T1000 (cell line): ENCODE results near the gene EML4.

ENCODE experiments used
- DNase-seq: peaks from one replicate; lab custom pipeline; 2025; ENCODE audit warnings: mixed read lengths; lab: John Stamatoyannopoulos, UW

EML4 gene

GRCh38 chr2:42307180-42307579 is 138.0 kb downstream of the EML4 start:
- no peak for DNase-seq

GRCh38 chr2:42309366-42309765 is 140.2 kb downstream of the EML4 start:
- DNase-seq = no peak

- no peak for DNase-seq
Observed at GRCh38 chr2:42310007-42310515, 140.9 kb downstream of the EML4 start.

- no peak for DNase-seq
Observed at GRCh38 chr2:42312106-42312505, 143.0 kb downstream of the EML4 start.

DNA sequence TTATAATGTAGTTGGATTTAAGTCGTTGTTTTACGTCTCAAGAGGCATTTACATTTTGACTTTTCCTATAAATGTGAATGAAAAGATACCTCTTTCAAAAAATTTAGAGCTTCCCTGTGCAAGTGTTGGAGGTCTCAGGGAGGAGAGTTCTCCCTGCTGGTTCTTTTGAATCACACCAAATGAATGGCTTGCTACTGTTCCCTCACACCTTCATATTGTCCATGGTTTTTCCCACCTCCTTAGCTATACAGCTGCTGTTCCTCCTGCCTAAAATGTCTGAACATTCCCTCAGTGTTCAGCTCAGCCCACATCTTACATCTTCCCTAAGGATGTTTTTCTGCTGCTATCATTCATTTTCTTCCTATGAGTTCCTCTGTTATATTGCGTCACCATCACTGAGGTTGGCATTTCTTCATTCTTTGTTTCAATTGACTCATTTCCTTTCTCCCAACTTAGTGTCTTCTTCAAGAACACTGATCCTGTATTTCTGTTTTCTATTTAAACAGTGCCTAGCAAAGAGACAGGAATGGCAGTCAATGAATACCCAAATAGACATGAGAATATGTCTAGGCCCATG is 145.8 kb downstream of the EML4 start:
- no peak for DNase-seq

DNA sequence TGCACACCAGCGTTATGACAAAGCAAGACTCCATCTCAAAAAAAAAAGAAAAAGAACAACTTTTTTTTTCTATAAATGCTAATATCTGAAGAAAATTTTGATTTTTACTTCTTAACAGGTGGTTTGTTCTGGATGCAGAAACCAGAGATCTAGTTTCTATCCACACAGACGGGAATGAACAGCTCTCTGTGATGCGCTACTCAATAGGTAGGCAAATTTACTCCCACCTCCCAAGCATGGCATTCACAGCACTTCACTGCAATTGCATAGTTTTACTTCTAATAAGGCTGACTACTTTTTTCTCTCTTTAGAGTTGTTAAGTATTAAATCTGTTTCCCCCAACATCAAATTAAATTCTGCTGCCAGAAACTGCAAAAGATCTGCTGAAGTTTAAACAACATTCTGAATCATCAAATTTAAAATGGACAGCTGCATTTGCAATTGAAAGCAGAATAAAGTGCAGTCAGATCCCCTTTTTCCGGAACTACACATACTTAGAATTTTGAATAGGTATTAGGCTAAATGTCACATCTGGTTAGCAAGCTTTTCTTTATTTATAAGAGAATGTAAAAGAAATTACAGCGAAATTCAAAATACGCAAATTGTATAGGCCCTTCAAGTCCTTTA is 146.8 kb downstream of the EML4 start:
- no peak for DNase-seq

DNA sequence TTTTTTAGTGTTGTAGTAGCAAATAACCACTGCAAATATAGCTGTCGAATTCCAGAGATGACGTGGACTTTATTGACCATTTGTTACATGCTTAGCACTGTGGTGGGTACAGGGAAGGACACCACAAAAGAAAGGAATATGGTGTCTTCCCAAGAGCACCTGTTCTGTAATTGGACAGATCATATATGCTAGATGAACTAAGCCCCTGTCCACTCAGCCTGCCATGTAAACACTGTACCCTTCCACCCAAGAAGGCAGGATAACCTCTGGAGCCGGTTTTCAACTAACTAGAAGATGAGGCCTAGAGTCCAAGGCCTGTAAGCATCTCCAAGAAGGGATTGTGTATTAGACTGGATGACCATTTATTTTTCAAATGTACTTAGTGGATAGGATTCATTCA is 147.8 kb downstream of the EML4 start:
- no peak for DNase-seq

DNA sequence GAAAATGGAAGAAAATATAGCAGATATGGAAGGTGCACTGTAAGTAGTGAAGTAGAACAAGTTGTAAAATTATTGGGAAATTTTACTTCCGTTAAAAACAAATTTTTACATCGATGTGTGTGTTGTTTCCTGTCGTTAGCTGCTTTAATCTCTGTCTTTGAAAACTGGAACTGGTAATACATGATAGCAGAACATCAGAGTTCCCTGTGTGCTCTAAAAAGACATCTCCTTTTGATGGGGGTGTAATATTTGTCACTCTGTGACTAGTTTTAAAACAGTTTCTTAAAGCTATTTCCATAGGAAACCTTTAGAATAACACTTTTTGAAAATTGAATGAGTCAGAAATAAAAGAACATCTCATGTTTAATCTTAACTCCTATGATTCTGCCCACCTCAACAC is 148.3 kb downstream of the EML4 start:
- no peak for DNase-seq

DNA sequence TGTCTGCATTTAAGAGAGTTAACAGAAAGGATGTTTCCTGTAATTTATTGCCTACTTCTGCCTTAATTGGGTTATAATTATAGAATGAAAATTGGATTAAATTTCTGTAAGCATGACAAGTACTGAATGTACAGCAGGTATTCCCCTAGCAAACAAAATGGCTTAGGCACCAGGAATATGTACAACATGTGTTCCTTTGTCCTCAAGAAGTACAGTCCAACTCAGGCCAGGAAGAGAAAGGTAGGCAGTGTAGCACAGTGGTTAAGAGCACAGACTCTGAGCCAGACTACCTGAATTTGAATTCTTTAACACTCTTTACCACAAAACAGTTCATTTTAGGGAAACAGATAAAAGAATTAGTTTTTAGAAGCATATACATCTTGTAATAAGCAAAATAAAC is 148.8 kb downstream of the EML4 start:
- DNase-seq = no peak

DNA sequence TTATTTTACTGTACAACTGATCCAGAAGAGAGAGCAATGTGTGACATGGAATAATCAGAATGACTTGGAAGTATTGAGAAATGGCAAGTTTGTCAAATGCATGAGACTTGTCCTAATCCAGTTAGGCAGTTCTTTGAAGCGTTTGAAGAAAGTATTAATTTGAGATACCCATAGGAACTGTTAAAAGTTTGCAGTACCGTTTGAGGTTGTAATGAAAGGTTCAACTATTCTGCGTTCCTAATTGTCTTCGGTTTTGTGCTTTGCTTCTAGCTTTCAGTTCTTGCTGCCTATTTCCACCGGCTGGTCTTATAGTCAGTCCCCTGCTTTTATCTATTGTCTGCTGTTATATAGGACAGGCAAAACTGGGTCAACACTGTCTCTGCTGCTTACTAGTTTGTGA is 150.1 kb downstream of the EML4 start:
- no peak for DNase-seq

GRCh38 chr2:42321452-42322064 is 152.4 kb downstream of the EML4 start:
- DNase-seq = no peak

- no peak for DNase-seq
Observed at GRCh38 chr2:42324244-42324643, 155.1 kb downstream of the EML4 start.

- no peak for DNase-seq
Observed at GRCh38 chr2:42324949-42325348, 155.8 kb downstream of the EML4 start.

GRCh38 chr2:42325609-42326008 is 156.5 kb downstream of the EML4 start:
- DNase-seq = no peak

DNA sequence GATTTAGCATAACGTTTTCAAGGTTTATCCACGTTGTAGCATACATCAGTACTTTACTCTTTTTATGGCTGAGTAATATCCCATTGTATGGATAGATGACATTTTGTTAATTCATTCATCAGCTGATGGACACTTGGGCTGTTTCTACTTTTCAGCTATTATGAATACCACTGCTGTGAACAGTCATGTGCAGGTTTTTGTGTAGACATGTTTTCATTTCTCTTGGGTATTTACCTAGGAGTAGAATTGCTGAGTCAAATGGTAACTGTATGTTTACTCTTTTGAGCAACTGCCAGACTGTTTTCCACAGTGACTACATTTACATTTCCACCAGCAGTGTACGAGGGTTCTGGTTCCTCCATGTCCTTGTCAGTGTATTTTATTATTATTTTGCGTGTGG is 158.0 kb downstream of the EML4 start:
- DNase-seq = no peak

GRCh38 chr2:42328148-42328833 is 159.1 kb downstream of the EML4 start:
- no peak for DNase-seq

DNA sequence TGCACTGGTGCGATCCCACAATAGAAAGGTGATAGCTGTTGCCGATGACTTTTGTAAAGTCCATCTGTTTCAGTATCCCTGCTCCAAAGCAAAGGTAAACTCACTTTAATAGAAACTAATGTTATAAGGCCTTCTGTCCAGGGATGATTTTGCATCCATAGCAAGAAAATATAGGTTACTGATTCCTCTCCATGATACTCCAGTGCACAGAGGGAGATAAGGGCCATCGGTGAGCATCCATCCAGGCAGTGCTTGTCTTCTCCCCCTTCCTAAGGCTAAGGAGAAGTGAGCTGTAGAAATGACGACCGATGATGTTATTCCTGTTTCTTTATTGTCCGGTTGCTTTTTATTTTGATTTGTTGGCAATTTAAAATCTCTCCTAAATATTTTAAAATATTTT is 159.8 kb downstream of the EML4 start:
- no peak for DNase-seq

GRCh38 chr2:42329736-42330135 is 160.6 kb downstream of the EML4 start:
- DNase-seq = no peak

- no peak for DNase-seq
Observed at GRCh38 chr2:42331569-42332284, 162.6 kb downstream of the EML4 start.

GRCh38 chr2:42332575-42332974 is 163.4 kb downstream of the EML4 start:
- no peak for DNase-seq

GRCh38 chr2:42333579-42333978 is 164.4 kb downstream of the EML4 start:
- no peak for DNase-seq

DNA sequence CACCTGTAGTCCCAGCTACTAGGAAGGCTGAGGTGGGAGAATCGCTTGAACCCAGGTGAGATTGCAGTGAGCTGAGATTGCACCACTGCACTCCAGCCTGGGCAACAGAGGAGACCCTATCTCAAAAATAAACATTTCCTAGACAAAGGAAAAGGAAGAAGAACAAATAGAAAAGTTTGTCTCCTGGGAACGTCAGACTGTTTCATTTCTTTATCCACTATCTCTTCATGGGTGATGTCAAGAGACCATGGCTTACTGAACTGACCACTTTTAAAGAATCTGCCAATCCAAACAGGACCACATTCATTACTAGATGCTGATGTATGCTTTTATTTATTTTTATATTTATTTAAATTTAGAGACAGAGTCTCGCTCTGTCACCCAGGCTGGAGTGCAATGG is 165.1 kb downstream of the EML4 start:
- DNase-seq = no peak
